GM21737 (cell line): Measurements from ENCODE around the gene ADRA2B.
"Not testable (repeated sequence)": the region's sequence is repeated elsewhere in the genome, so short reads cannot be mapped to it uniquely, and the experiment has no call there.

Source experiments
- ATAC-seq: cut with Tn5 transposase; IDR thresholded peaks from one replicate; pipeline ENCODE4 v1.9.1; 2021; ENCODE audit warnings: mild to moderate bottlenecking, moderate library complexity; ENCODE audit not compliant: unreplicated experiment

ADRA2B gene

GRCh38 chr2:96091141-96091710, 25.1 kb downstream of the ADRA2B start:
- no peak for ATAC-seq

- ATAC-seq, result no peak
Observed at GRCh38 chr2:96090196-96090926, 26.0 kb downstream of the ADRA2B start.

GRCh38 chr2:96089356-96090195, 26.8 kb downstream of the ADRA2B start:
- ATAC-seq, result no peak

- ATAC-seq, result no peak
Observed at GRCh38 chr2:96088340-96089335, 27.7 kb downstream of the ADRA2B start.

GRCh38 chr2:96087130-96087529, 29.2 kb downstream of the ADRA2B start:
- no peak for ATAC-seq

- ATAC-seq, result no peak
Observed at GRCh38 chr2:96085541-96086355, 30.6 kb downstream of the ADRA2B start.

GRCh38 chr2:96084858-96085518, 31.4 kb downstream of the ADRA2B start:
- ATAC-seq, result not testable (repeated sequence)

GRCh38 chr2:96083989-96084857, 32.1 kb downstream of the ADRA2B start:
- ATAC-seq, result no peak

GRCh38 chr2:96083064-96083939, 33.1 kb downstream of the ADRA2B start:
- no peak for ATAC-seq

- no peak for ATAC-seq
Observed at GRCh38 chr2:96082211-96083063, 33.9 kb downstream of the ADRA2B start.

- ATAC-seq, result no peak
Observed at GRCh38 chr2:96081042-96081441, 35.3 kb downstream of the ADRA2B start.

GRCh38 chr2:96075199-96075771, 41.1 kb downstream of the ADRA2B start:
- ATAC-seq, result no peak

- no peak for ATAC-seq
Observed at GRCh38 chr2:96074156-96074555, 42.2 kb downstream of the ADRA2B start.

GRCh38 chr2:96073170-96073775, 43.1 kb downstream of the ADRA2B start:
- ATAC-seq, result no peak

- no peak for ATAC-seq
Observed at GRCh38 chr2:96072746-96073145, 43.6 kb downstream of the ADRA2B start.
